C4-2B (cell line): ENCODE data around the gene RASGEF1C.

Experiments used
- H3K27ac ChIP-seq: fragments of 450-650 bp; 2 replicates; pipeline ENCODE4 v1.5.1; 2017
- CTCF ChIP-seq: fragments of 450-650 bp; conservative IDR thresholded peaks from 2 replicates; pipeline ENCODE4 v1.5.1; 2017; ENCODE audit warnings: mild to moderate bottlenecking
- ZFX ChIP-seq: fragments of 450-650 bp; IDR thresholded peaks from 2 replicates; pipeline ENCODE4 v1.6.1; 2017

Gene RASGEF1C

GRCh38 chr5:180173198-180173544, 35.8 kb downstream of the RASGEF1C start:
- H3K27ac ChIP-seq = no peak overlapping the region
- no peak for TF ChIP-seq ZFX
- TF ChIP-seq CTCF = no peak

GRCh38 chr5:180172447-180173197, 36.4 kb downstream of the RASGEF1C start:
- H3K27ac ChIP-seq = no peak overlapping the region
- TF ChIP-seq CTCF = no peak
- no peak for TF ChIP-seq ZFX

GRCh38 chr5:180171568-180172094, 37.4 kb downstream of the RASGEF1C start:
- TF ChIP-seq ZFX = no peak
- TF ChIP-seq CTCF = no peak
- no peak overlapping the region for H3K27ac ChIP-seq

- TF ChIP-seq ZFX (no peak), CTCF (no peak)
These were observed 38.0 kb downstream of the RASGEF1C start for GRCh38 chr5:180170810-180171567.

GRCh38 chr5:180170106-180170809, 38.8 kb downstream of the RASGEF1C start:
- TF ChIP-seq CTCF (no peak), ZFX (no peak)
- H3K27ac ChIP-seq = no peak overlapping the region

More at GRCh38 chr5:180170810-180171567, 38.0 kb downstream of the RASGEF1C start:
- H3K27ac ChIP-seq = no peak overlapping the region

- TF ChIP-seq ZFX = no peak
- no peak for TF ChIP-seq CTCF
- no peak overlapping the region for H3K27ac ChIP-seq
These were observed 39.5 kb downstream of the RASGEF1C start for GRCh38 chr5:180169248-180170105.
